ENCODE data around the gene GOLM1. TPM values are rescaled to one million over a fixed set of nuclear protein-coding genes. Genes with fewer than 3 reads are reported as not detected.
"Not testable (repeated sequence)": the region's sequence is repeated elsewhere in the genome, so short reads cannot be mapped to it uniquely, and the experiment has no call there.

GOLM1 gene
- total and polyA plus RNA-seq, 10 of the 15 experiments (the other 5 are each of a cell fraction or from before 2014, with no cell fraction given) = 0.41 to 25.9 (median 18.7) TPM

GRCh38 chr9:86146671-86147070 lies 47.3 kb upstream of the GOLM1 start:
- 64% methylated on average over 4 of the region's 4 CpGs for WGBS (ENCODE audit: insufficient coverage, insufficient replicate concordance, low lambda C conversion rate, missing lambda C conversion rate)
- H3K4me2 ChIP-seq (ENCODE audit: control insufficient read depth, insufficient read depth); RAD21 ChIA-PET (ENCODE audit: unreplicated experiment); intact Hi-C loops (cut with micrococcal nuclease; ENCODE audit: unreplicated experiment); H3K36me3 ChIP-seq (ENCODE audit: control insufficient read depth in 2 of 2, insufficient read depth in 2 of 2, low read length in 1 of 2); POLR2A ChIA-PET; CTCF ChIA-PET; H3K4me1 ChIP-seq (ENCODE audit: control insufficient read depth, insufficient read depth, low read length); FAIRE-seq; SMC1A ChIA-PET (ENCODE audit: uncharacterized antibody, unreplicated experiment); in situ Hi-C loops (cut with MboI); H3K27me3 ChIP-seq (replicated peaks in 1 of 2; ENCODE audit: control insufficient read depth in 2 of 2, insufficient read depth in 2 of 2, low read length in 1 of 2); DNase-seq (ENCODE audit: low read depth, low spot score); H3K9me3 ChIP-seq (replicated peaks; ENCODE audit: control insufficient read depth, insufficient read depth, low read length); H3K79me2 ChIP-seq (ENCODE audit: control insufficient read depth, insufficient read depth, low read length); H3K4me3 ChIP-seq; H3K9ac ChIP-seq (ENCODE audit: control insufficient read depth, insufficient read depth, low read length); H4K20me1 ChIP-seq (ENCODE audit: control insufficient read depth, insufficient read depth); ATAC-seq; BruUV-seq (replicated peaks); H3K27ac ChIP-seq (ENCODE audit: control insufficient read depth, insufficient read depth); H2AFZ ChIP-seq (ENCODE audit: control insufficient read depth, low read depth, low read length): not testable (repeated sequence)

GRCh38 chr9:86145960-86146359 lies 46.6 kb upstream of the GOLM1 start:
- H3K36me3 ChIP-seq (ENCODE audit: control insufficient read depth in 2 of 2, insufficient read depth in 2 of 2, low read length in 1 of 2); H3K4me1 ChIP-seq (ENCODE audit: control insufficient read depth, insufficient read depth, low read length); ATAC-seq; POLR2A ChIA-PET; SMC1A ChIA-PET (ENCODE audit: uncharacterized antibody, unreplicated experiment); H2AFZ ChIP-seq (ENCODE audit: control insufficient read depth, low read depth, low read length); RAD21 ChIA-PET (ENCODE audit: unreplicated experiment); FAIRE-seq; H3K9ac ChIP-seq (ENCODE audit: control insufficient read depth, insufficient read depth, low read length); H3K27ac ChIP-seq (ENCODE audit: control insufficient read depth, insufficient read depth); in situ Hi-C loops (cut with MboI); H3K9me3 ChIP-seq (replicated peaks; ENCODE audit: control insufficient read depth, insufficient read depth, low read length); H3K79me2 ChIP-seq (ENCODE audit: control insufficient read depth, insufficient read depth, low read length); DNase-seq (ENCODE audit: low read depth, low spot score); H3K4me3 ChIP-seq; CTCF ChIA-PET; intact Hi-C loops (cut with micrococcal nuclease; ENCODE audit: unreplicated experiment); H3K27me3 ChIP-seq (replicated peaks in 1 of 2; ENCODE audit: control insufficient read depth in 2 of 2, insufficient read depth in 2 of 2, low read length in 1 of 2); H3K4me2 ChIP-seq (ENCODE audit: control insufficient read depth, insufficient read depth); BruUV-seq (replicated peaks); H4K20me1 ChIP-seq (ENCODE audit: control insufficient read depth, insufficient read depth): not testable (repeated sequence)
- 0% methylated on average over 1 of the region's 1 CpG for WGBS (ENCODE audit: insufficient coverage, insufficient replicate concordance, low lambda C conversion rate, missing lambda C conversion rate)

- no peaks in the 10 kb centered on the region for H3K79me2 ChIP-seq (ENCODE audit: control insufficient read depth, insufficient read depth, low read length)
- no peak overlapping the region for H3K9ac ChIP-seq (ENCODE audit: control insufficient read depth, insufficient read depth, low read length)
- ChIA-PET SMC1A (ENCODE audit: uncharacterized antibody, unreplicated experiment) (interaction anchor here (1.0 kb wide), 1 partner anchor 13 kb away, joined by 4 read pairs; no protein-coding TSS in a partner anchor), CTCF (interaction anchor here (1.0 kb wide), 1 partner anchor 60 kb away, joined by 3 read pairs; no protein-coding TSS in a partner anchor), POLR2A (no interaction called here), RAD21 (ENCODE audit: unreplicated experiment) (no interaction called here)
- H3K9me3 ChIP-seq (replicated peaks; ENCODE audit: control insufficient read depth, insufficient read depth, low read length) = no peaks in the 10 kb centered on the region; the same call in 2 of the 3 replicates
- H3K4me1 ChIP-seq (ENCODE audit: control insufficient read depth, insufficient read depth, low read length) = no peaks in the 10 kb centered on the region
- H3K36me3 ChIP-seq (ENCODE audit: control insufficient read depth in 2 of 2, insufficient read depth in 2 of 2, low read length in 1 of 2) = no peaks in the 10 kb centered on the region
- DNase-seq (ENCODE audit: low read depth, low spot score) = no peak
- H3K4me3 ChIP-seq = no peak overlapping the region
- no peak for FAIRE-seq
- H3K4me2 ChIP-seq (ENCODE audit: control insufficient read depth, insufficient read depth) = no peak overlapping the region
- no peaks in the 10 kb centered on the region for H3K27me3 ChIP-seq (replicated peaks in 1 of 2; ENCODE audit: control insufficient read depth in 2 of 2, insufficient read depth in 2 of 2, low read length in 1 of 2)
- BruUV-seq (replicated peaks) = no TSS peak
- no peaks in the 10 kb centered on the region for H4K20me1 ChIP-seq (ENCODE audit: control insufficient read depth, insufficient read depth)
- no peak overlapping the region for H2AFZ ChIP-seq (ENCODE audit: control insufficient read depth, low read depth, low read length)
- in situ Hi-C loops (cut with MboI) (no loop called here), intact Hi-C loops (cut with micrococcal nuclease; ENCODE audit: unreplicated experiment) (no loop called here)
- ATAC-seq = no peak
- H3K27ac ChIP-seq (ENCODE audit: control insufficient read depth, insufficient read depth) = no peak overlapping the region
- WGBS (ENCODE audit: insufficient coverage, insufficient replicate concordance, low lambda C conversion rate, missing lambda C conversion rate) = 50% methylated on average over 2 of the region's 2 CpGs
- TF ChIP-seq ZBED1 (IDR thresholded peaks at IDR 0.05; ENCODE audit: borderline replicate concordance) (no peak), IRF3 (IDR thresholded peaks at IDR 0.05) (no peak), BCL3 (IDR thresholded peaks at IDR 0.05; ENCODE audit: borderline replicate concordance, insufficient read depth, low read depth, low read length, poor library complexity, severe bottlenecking) (no peak), SMAD5 (IDR thresholded peaks at IDR 0.05; ENCODE audit: low read depth) (no peak), CREM (IDR thresholded peaks at IDR 0.05; ENCODE audit: low read depth) (no peak), SIN3A (IDR thresholded peaks at IDR 0.05; ENCODE audit: low read depth, low read length) (no peak), ZNF217 (IDR thresholded peaks at IDR 0.05) (no peak), ZNF384 (IDR thresholded peaks at IDR 0.05; ENCODE audit: borderline replicate concordance, low read depth, low read length) (no peak), ZNF274 (IDR thresholded peaks at IDR 0.05; ENCODE audit: insufficient read depth, insufficient read length) (no peak), BRCA1 (IDR thresholded peaks at IDR 0.05; ENCODE audit: low read depth, low read length) (no peak)
Observed at GRCh38 chr9:86142973-86143372, 43.6 kb upstream of the GOLM1 start.
